ENCODE results near the gene CTNNA2. TPM values are rescaled to one million over a fixed set of nuclear protein-coding genes. Genes with fewer than 3 reads are reported as not detected.

The CTNNA2 gene
- total and polyA plus RNA-seq, 2 of the 8 experiments (the other 6 are each of a cell fraction or from before 2014, with no cell fraction given), result 3.9 to 9.0 TPM

GRCh38 chr2:80300346-80300745, 787.5 kb downstream of the CTNNA2 start:
- H3K4ac ChIP-seq (replicated peaks; ENCODE audit: insufficient read length, low read depth, low read length), result no peak overlapping the region
- no peak overlapping the region for H3K14ac ChIP-seq (ENCODE audit: insufficient read length)
- H2BK15ac ChIP-seq (ENCODE audit: low read length), result no peak overlapping the region
- peaks cover 23% of the 10 kb centered on the region for H3K23me2 ChIP-seq (ENCODE audit: low read depth, low read length)
- H2AFZ ChIP-seq (ENCODE audit: low read length), result no peak overlapping the region
- DNase-seq (ENCODE audit: low read depth in 1 of 2, low spot score in 2 of 2) (no peak), FAIRE-seq (no peak)
- no peaks in the 10 kb centered on the region for H3K79me1 ChIP-seq (ENCODE audit: low read depth, low read length)
- 50% methylated on average over 1 of the region's 1 CpG; no CpG with 5 or more reads in 1 of the 2 experiments for WGBS, 2 experiments (ENCODE audit: extremely low coverage in 1 of 2, insufficient coverage in 1 of 2, insufficient read length in 1 of 2, insufficient replicate concordance in 2 of 2, low coverage in 1 of 2, low lambda C conversion rate in 2 of 2, missing lambda C conversion rate in 1 of 2)
- peaks cover 21 to 48% (median 41%) of the 10 kb centered on the region in 4 experiments for H3K27me3 ChIP-seq (replicated peaks in 1 of 4; ENCODE audit: control insufficient read depth in 3 of 4, extremely low read depth in 1 of 4, insufficient read depth in 3 of 4, low read length in 3 of 4)
- H4K8ac ChIP-seq (ENCODE audit: extremely low read depth, insufficient read depth, low read length), result no peak overlapping the region
- H2BK120ac ChIP-seq (replicated peaks; ENCODE audit: low read depth, low read length), result no peak overlapping the region
- H3K18ac ChIP-seq (ENCODE audit: extremely low read depth, low read length), result peak overlapping the region; percentile 28
- H4K91ac ChIP-seq (replicated peaks; ENCODE audit: insufficient read length, low read length), result peak overlapping the region; percentile 2
- H3K36me3 ChIP-seq (ENCODE audit: control insufficient read depth in 2 of 4, insufficient read depth in 4 of 4, low read length in 3 of 4), result no peaks in the 10 kb centered on the region
- H3K23ac ChIP-seq (ENCODE audit: insufficient read length), result no peak overlapping the region
- H3K79me2 ChIP-seq (ENCODE audit: control insufficient read depth in 1 of 2, insufficient read depth in 2 of 2, low read length in 2 of 2), result no peaks in the 10 kb centered on the region
- no peak overlapping the region for H3K56ac ChIP-seq (replicated peaks; ENCODE audit: insufficient read length, low read depth, low read length)
- ChIA-PET POLR2A (ENCODE audit: partially characterized antibody) (interaction anchor here (1.1 kb wide), 1 partner anchor 24 kb away, joined by 3 read pairs; no protein-coding TSS in a partner anchor), CTCF (ENCODE audit: partially characterized antibody) (interaction anchor here (0.8 to 1.9 kb wide), 3 partner anchors 9 to 119 kb away, joined by 4 to 9 read pairs (median 6); no protein-coding TSS in a partner anchor)
- H2BK5ac ChIP-seq (ENCODE audit: low read depth, low read length), result peak overlapping the region; percentile 61; the same call in 1 of the 2 replicates
- 0 out of 2 replicates have a peak overlapping the region, but pooled peaks have one; percentile 9 for H2BK20ac ChIP-seq (ENCODE audit: low read length)
- H4K20me1 ChIP-seq (replicated peaks in 1 of 2; ENCODE audit: control insufficient read depth in 1 of 2, insufficient read depth in 2 of 2, low read length in 2 of 2), result no peaks in the 10 kb centered on the region
- H3K9ac ChIP-seq (replicated peaks in 1 of 4; ENCODE audit: extremely low read depth in 1 of 4, low read depth in 3 of 4, low read length in 3 of 4), result no peak overlapping the region
- H2BK12ac ChIP-seq (ENCODE audit: low read depth, low read length), result no peak overlapping the region; the same call in 1 of the 2 replicates
- H3K27ac ChIP-seq (ENCODE audit: low read depth, low read length), result no peak overlapping the region
- peak; percentile 49; the same call in 1 of the 2 replicates for TF ChIP-seq SP1 (IDR thresholded peaks at IDR 0.05; ENCODE audit: low read depth, low read length)
- no peak for TF ChIP-seq SUZ12 (IDR thresholded peaks at IDR 0.05; ENCODE audit: low read length)
- peak overlapping the region; percentile 55 to 81 for H3K4me2 ChIP-seq (ENCODE audit: insufficient read depth in 1 of 2, low read depth in 2 of 2, low read length in 2 of 2)
- H2AK5ac ChIP-seq (ENCODE audit: low read depth, low read length), result no peak overlapping the region; the same call in 1 of the 2 replicates
- no peaks in the 10 kb centered on the region for H3K9me3 ChIP-seq (ENCODE audit: insufficient read depth in 2 of 2, low read depth in 1 of 2, low read length in 1 of 2)
- H3K4me3 ChIP-seq (ENCODE audit: extremely low read depth in 1 of 4, insufficient read depth in 2 of 4, low read depth in 3 of 4, low read length in 4 of 4), result peak overlapping the region in 2 of 4 experiments; percentile 11 to 60; a peak in 4 of 8 replicates
- H4K5ac ChIP-seq (ENCODE audit: insufficient read length, low read depth, low read length), result no peak overlapping the region
- H3K4me1 ChIP-seq (replicated peaks in 1 of 4; ENCODE audit: control insufficient read depth in 3 of 4, insufficient read depth in 4 of 4, low read length in 3 of 4), result peaks cover 16 to 39% (median 27%) of the 10 kb centered on the region in 4 experiments

Measured in H1 (cell line).